ENCODE data around the gene C18orf32.

DNA sequence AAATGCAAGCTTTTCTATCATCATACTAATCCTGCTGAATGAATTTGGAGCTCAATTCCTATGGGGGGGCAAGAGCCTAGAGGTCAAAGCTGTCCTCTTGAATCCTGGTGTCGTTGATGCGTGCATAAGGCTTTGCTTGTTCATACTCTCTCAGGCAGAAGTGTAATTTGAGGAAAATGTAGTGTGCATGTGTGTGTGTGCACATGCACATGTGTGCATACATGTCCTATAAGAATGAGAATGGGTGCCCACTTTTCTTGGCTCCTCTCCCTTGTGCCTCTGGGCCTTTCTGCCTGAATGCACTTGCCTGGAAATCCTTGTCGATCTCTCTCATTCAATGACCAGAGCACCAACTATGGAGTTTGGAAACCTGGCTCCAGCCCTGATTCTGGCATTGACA lies 28.5 kb upstream of the C18orf32 start:
- TF ChIP-seq POLR2AphosphoS5 (IDR thresholded peaks at IDR 0.05; ENCODE audit: insufficient read depth in 1 of 2, low read depth in 1 of 2) (no peak), POLR2A (IDR thresholded peaks at IDR 0.05) (no peak), CTCF (IDR thresholded peaks at IDR 0.05) (no peak)
